ENCODE results near the gene CDC42BPA. TPM values are rescaled to one million over a fixed set of nuclear protein-coding genes. Genes with fewer than 3 reads are reported as not detected.
"Not testable (repeated sequence)": the region's sequence is repeated elsewhere in the genome, so short reads cannot be mapped to it uniquely, and the experiment has no call there.

CDC42BPA gene
- total RNA-seq, result 1 to 10 TPM; 2.7 to 2.9 TPM

- peaks cover 48% of the 10 kb centered on the region for H3K27me3 Mint-ChIP-seq
- no peaks in the 10 kb centered on the region for H3K36me3 Mint-ChIP-seq (ENCODE audit: low read depth)
- peak within 1 kb of the TSS; percentile 78 for H3K4me3 Mint-ChIP-seq
- H3K27ac Mint-ChIP-seq, result no peak within 1 kb of the TSS
- peak; percentile 79 for ATAC-seq (replicated peaks)
- H3K9me3 Mint-ChIP-seq, result no peaks in the 10 kb centered on the region
- H3K4me1 Mint-ChIP-seq, result no peaks in the 10 kb centered on the region
Measured at GRCh38 chr1:227318016-227318852, at the start of gene CDC42BPA. Gene CDC42BPA, minus strand, starts transcription at chr1:227318492. Its CDS starts 1,310 bp downstream, at chr1:227317182.

- H3K4me3 Mint-ChIP-seq, result no peak overlapping the region
- H3K27ac Mint-ChIP-seq, result no peak overlapping the region
- no peaks in the 10 kb centered on the region for H3K9me3 Mint-ChIP-seq
- ATAC-seq (replicated peaks), result no peak
- H3K27me3 Mint-ChIP-seq, result peaks cover 5% of the 10 kb centered on the region
- H3K36me3 Mint-ChIP-seq (ENCODE audit: low read depth), result no peaks in the 10 kb centered on the region
- no peaks in the 10 kb centered on the region for H3K4me1 Mint-ChIP-seq
Measured at GRCh38 chr1:227368009-227368408, 49.7 kb upstream of the CDC42BPA start.

- peaks cover 10% of the 10 kb centered on the region for H3K27me3 Mint-ChIP-seq
- no peak for ATAC-seq (replicated peaks)
- H3K9me3 Mint-ChIP-seq, result no peaks in the 10 kb centered on the region
- H3K4me1 Mint-ChIP-seq, result no peaks in the 10 kb centered on the region
- no peak overlapping the region for H3K4me3 Mint-ChIP-seq
- H3K36me3 Mint-ChIP-seq (ENCODE audit: low read depth), result no peaks in the 10 kb centered on the region
- no peak overlapping the region for H3K27ac Mint-ChIP-seq
Measured at GRCh38 chr1:227365473-227366431, 47.5 kb upstream of the CDC42BPA start.

GRCh38 chr1:227364657-227365056 is 46.4 kb upstream of the CDC42BPA start:
- Mint-ChIP-seq H3K27ac (no peak overlapping the region), H3K27me3 (peaks cover 14% of the 10 kb centered on the region), H3K4me1 (no peaks in the 10 kb centered on the region), H3K4me3 (no peak overlapping the region), H3K36me3 (ENCODE audit: low read depth) (no peaks in the 10 kb centered on the region), H3K9me3 (no peaks in the 10 kb centered on the region)
- ATAC-seq (replicated peaks), result no peak

- Mint-ChIP-seq H3K9me3 (no peaks in the 10 kb centered on the region), H3K27me3 (peaks cover 14% of the 10 kb centered on the region), H3K27ac (no peak overlapping the region), H3K4me1 (no peaks in the 10 kb centered on the region), H3K36me3 (ENCODE audit: low read depth) (no peaks in the 10 kb centered on the region), H3K4me3 (no peak overlapping the region)
- ATAC-seq (replicated peaks), result no peak
Measured at GRCh38 chr1:227363825-227364224, 45.5 kb upstream of the CDC42BPA start.

- no peak overlapping the region for H3K4me3 Mint-ChIP-seq
- peaks cover 14% of the 10 kb centered on the region for H3K27me3 Mint-ChIP-seq
- ATAC-seq (replicated peaks), result no peak
- no peaks in the 10 kb centered on the region for H3K9me3 Mint-ChIP-seq
- H3K36me3 Mint-ChIP-seq (ENCODE audit: low read depth), result no peaks in the 10 kb centered on the region
- no peak overlapping the region for H3K27ac Mint-ChIP-seq
- H3K4me1 Mint-ChIP-seq, result no peaks in the 10 kb centered on the region
Measured at GRCh38 chr1:227362039-227362438, 43.7 kb upstream of the CDC42BPA start.

- Mint-ChIP-seq H3K4me1 (no peaks in the 10 kb centered on the region), H3K36me3 (ENCODE audit: low read depth) (no peaks in the 10 kb centered on the region), H3K27ac (no peak overlapping the region), H3K9me3 (no peaks in the 10 kb centered on the region), H3K4me3 (no peak overlapping the region), H3K27me3 (peaks cover 11% of the 10 kb centered on the region)
- ATAC-seq (replicated peaks), result no peak
Measured at GRCh38 chr1:227357927-227358302, 39.6 kb upstream of the CDC42BPA start.

GRCh38 chr1:227357171-227357926 is 39.1 kb upstream of the CDC42BPA start:
- Mint-ChIP-seq H3K36me3 (ENCODE audit: low read depth) (no peaks in the 10 kb centered on the region), H3K9me3 (no peaks in the 10 kb centered on the region), H3K27ac (no peak overlapping the region), H3K4me1 (no peaks in the 10 kb centered on the region), H3K4me3 (no peak overlapping the region), H3K27me3 (peaks cover 14% of the 10 kb centered on the region)
- no peak for ATAC-seq (replicated peaks)

- no peaks in the 10 kb centered on the region for H3K36me3 Mint-ChIP-seq (ENCODE audit: low read depth)
Measured at GRCh38 chr1:227356620-227357146, 38.4 kb upstream of the CDC42BPA start.

GRCh38 chr1:227355542-227356245 is 37.4 kb upstream of the CDC42BPA start:
- H3K36me3 Mint-ChIP-seq (ENCODE audit: low read depth), result no peaks in the 10 kb centered on the region
- no peak overlapping the region for H3K4me3 Mint-ChIP-seq
- no peak overlapping the region for H3K27ac Mint-ChIP-seq
- H3K4me1 Mint-ChIP-seq, result no peaks in the 10 kb centered on the region
- H3K27me3 Mint-ChIP-seq, result peaks cover 11% of the 10 kb centered on the region
- no peaks in the 10 kb centered on the region for H3K9me3 Mint-ChIP-seq
- ATAC-seq (replicated peaks), result no peak

More at GRCh38 chr1:227356620-227357146, 38.4 kb upstream of the CDC42BPA start:
- H3K4me1 Mint-ChIP-seq, result no peaks in the 10 kb centered on the region
- no peak for ATAC-seq (replicated peaks)
- no peak overlapping the region for H3K27ac Mint-ChIP-seq
- H3K4me3 Mint-ChIP-seq, result no peak overlapping the region
- no peaks in the 10 kb centered on the region for H3K9me3 Mint-ChIP-seq
- H3K27me3 Mint-ChIP-seq, result peaks cover 11% of the 10 kb centered on the region

GRCh38 chr1:227353186-227353585 is 34.9 kb upstream of the CDC42BPA start:
- H3K9me3 Mint-ChIP-seq, result no peaks in the 10 kb centered on the region
- no peak for ATAC-seq (replicated peaks)
- H3K27me3 Mint-ChIP-seq, result peaks cover 7% of the 10 kb centered on the region
- H3K4me3 Mint-ChIP-seq, result no peak overlapping the region
- H3K4me1 Mint-ChIP-seq, result no peaks in the 10 kb centered on the region
- no peak overlapping the region for H3K27ac Mint-ChIP-seq
- no peaks in the 10 kb centered on the region for H3K36me3 Mint-ChIP-seq (ENCODE audit: low read depth)

- H3K36me3 Mint-ChIP-seq (ENCODE audit: low read depth); H3K4me3 Mint-ChIP-seq; H3K27ac Mint-ChIP-seq; H3K4me1 Mint-ChIP-seq; H3K9me3 Mint-ChIP-seq; ATAC-seq (replicated peaks); H3K27me3 Mint-ChIP-seq: not testable (repeated sequence)
Measured at GRCh38 chr1:227352164-227352563, 33.9 kb upstream of the CDC42BPA start.

GRCh38 chr1:227351443-227351842 is 33.2 kb upstream of the CDC42BPA start:
- ATAC-seq (replicated peaks), result no peak
- Mint-ChIP-seq H3K36me3 (ENCODE audit: low read depth) (no peaks in the 10 kb centered on the region), H3K4me3 (no peak overlapping the region), H3K27me3 (peaks cover 7% of the 10 kb centered on the region), H3K27ac (no peak overlapping the region), H3K4me1 (no peaks in the 10 kb centered on the region), H3K9me3 (no peaks in the 10 kb centered on the region)

All from activated T-helper 17 cell treated with anti-CD3 and anti-CD28 coated beads, Interleukin-2, amount 50 U/mL, for 72 hours (primary cell).